Activated CD4-positive, alpha-beta T cell treated with anti-CD3 and anti-CD28 coated beads for 4 hours (primary cell): Measurements from ENCODE around the gene DIAPH3.
"Not testable (repeated sequence)": the region's sequence is repeated elsewhere in the genome, so short reads cannot be mapped to it uniquely, and the experiment has no call there.

Source experiments
- DNase-seq, 2 donors: peaks; one replicate each; pipeline ENCODE4 v3.0.0-alpha.2; 2020

DIAPH3 gene, protein sequence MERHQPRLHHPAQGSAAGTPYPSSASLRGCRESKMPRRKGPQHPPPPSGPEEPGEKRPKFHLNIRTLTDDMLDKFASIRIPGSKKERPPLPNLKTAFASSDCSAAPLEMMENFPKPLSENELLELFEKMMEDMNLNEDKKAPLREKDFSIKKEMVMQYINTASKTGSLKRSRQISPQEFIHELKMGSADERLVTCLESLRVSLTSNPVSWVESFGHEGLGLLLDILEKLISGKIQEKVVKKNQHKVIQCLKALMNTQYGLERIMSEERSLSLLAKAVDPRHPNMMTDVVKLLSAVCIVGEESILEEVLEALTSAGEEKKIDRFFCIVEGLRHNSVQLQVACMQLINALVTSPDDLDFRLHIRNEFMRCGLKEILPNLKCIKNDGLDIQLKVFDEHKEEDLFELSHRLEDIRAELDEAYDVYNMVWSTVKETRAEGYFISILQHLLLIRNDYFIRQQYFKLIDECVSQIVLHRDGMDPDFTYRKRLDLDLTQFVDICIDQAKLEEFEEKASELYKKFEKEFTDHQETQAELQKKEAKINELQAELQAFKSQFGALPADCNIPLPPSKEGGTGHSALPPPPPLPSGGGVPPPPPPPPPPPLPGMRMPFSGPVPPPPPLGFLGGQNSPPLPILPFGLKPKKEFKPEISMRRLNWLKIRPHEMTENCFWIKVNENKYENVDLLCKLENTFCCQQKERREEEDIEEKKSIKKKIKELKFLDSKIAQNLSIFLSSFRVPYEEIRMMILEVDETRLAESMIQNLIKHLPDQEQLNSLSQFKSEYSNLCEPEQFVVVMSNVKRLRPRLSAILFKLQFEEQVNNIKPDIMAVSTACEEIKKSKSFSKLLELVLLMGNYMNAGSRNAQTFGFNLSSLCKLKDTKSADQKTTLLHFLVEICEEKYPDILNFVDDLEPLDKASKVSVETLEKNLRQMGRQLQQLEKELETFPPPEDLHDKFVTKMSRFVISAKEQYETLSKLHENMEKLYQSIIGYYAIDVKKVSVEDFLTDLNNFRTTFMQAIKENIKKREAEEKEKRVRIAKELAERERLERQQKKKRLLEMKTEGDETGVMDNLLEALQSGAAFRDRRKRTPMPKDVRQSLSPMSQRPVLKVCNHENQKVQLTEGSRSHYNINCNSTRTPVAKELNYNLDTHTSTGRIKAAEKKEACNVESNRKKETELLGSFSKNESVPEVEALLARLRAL

DNA sequence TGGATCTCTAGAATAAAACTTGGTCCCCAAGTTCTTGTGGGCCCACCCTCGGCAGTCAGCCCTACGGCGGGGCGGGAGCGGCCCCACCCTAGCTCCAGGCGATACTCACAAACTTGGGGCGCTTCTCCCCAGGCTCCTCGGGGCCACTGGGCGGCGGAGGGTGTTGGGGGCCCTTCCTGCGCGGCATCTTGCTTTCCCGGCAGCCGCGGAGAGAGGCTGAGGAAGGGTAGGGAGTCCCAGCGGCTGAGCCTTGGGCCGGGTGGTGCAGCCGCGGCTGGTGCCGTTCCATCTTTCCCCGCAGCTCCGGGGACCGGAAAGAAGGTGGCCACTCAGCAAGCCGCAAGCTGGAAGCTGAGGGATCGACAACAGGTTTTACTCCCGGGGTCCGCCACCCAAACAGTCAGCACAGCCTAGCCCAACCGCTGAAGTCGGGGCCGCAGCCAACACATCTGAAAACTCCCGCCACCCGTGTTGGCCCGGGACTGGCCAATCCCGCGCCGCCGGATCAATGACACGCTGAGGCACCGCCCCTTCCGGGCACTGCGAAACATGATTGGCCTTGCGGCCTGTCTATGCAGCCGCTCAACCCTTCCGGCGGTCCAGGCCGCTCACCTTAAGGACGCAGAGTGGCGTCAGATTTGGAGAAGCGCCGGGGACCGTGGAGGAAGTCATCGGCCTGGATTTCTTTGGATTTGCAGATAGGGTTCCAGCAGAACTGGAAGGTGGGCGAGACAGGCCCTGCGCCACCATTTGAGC lies at the start of gene DIAPH3:
DIAPH3 (minus strand) TSS at position 451 of the 756 bp plus-strand sequence; CDS start at position 289, 162 bp downstream.
- DNase-seq, result peak; percentile 90 to 92

DNA sequence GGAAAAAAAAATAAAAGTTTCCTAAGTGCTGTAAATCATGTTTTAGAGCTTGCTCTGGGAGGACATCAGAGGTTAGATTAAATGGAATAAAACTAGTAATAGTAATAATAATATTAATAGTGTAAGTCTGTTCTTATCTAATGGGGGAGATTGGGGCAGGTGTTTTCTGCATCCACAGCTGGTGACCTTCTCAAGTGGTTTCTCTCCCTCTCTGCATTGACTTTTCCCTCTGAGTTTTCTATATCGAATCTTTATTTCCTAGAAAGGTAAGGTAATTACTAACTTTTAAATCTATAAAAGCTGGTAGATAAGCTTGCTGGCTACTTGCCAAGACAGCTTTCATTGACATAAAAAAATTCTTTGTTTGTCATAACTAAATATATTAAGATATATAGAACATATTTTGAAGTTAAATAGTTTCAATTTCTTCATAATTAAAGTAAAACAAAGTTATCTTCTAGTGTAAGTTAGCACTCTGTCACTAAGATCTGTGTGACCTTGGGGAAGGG lies 49.6 kb upstream of the DIAPH3 start:
- DNase-seq, result no peak

DNA sequence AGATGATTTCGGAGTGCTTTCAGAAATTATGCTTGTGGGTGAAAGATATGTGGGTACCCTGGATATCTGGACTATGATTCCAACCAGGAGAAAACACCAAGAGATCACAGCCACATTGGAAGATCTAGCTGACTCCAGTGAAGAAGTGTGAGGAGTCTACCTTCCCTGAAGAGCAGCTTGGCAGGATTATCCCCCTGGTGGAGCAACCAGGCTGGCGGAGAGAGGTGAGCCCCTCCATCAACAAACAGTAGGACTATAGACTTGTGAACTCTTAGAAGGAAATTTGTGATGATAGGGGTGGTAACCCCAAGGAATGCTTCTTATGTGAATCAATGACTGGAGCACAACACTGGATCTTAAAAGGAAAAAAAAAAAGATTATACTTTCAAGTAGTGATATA lies 47.8 kb upstream of the DIAPH3 start:
- no peak for DNase-seq

DNA sequence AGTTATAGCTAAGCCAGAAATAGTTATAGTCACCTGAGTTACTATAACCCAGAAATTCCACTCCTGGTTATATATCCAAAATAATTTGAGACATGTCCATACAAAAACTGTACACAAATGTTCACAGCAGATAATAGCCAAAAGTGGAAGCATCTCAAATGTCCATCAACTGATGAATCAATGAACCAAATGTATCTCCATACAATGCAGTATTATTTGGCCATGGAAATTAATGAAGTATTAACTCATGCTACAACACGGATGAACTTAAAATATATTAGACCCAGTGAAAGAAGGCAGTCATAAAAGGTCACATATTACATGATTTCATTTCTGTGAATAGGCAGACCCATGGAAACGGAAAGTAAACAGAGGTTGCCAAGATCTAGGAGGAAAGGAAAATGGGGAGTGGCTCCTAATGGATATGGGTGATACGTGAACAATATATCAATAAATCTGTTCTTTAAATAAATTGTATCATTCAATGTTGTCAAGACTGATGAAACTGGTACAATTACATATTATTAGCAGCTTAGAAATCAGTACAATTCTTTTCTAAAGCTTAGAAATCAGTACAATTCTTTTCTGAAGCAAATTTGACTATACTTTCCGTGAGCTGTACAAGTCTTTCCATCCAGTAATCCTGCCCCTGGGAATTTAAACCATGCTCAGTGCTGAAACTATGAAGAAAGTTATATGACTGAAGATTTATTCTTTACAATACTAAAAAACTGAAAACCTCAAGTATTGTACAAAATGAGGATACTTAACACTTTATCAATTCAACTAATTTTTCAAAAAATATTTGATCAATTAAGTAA lies 47.0 kb upstream of the DIAPH3 start:
- DNase-seq, result no peak

DNA sequence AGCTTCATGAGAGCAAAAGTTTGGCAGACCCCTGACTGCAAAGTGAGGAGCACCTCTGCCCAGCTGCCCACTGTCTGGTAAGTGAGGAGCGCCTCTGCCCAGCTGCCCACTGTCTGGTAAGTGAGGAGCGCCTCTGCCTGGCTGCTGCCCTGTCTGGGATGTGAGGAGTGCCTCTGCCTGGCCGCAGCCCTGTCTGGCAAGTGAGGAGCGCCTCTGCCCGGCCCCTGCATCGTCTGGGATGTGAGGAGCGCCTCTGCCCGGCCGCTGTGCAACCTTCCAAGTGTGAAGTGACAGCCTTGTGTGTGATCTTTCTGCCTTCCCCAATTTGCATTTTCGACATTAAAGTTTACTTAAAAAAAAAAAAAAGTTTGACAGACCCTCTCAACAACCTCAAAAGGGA lies 41.8 kb upstream of the DIAPH3 start:
- not testable (repeated sequence) for DNase-seq

DNA sequence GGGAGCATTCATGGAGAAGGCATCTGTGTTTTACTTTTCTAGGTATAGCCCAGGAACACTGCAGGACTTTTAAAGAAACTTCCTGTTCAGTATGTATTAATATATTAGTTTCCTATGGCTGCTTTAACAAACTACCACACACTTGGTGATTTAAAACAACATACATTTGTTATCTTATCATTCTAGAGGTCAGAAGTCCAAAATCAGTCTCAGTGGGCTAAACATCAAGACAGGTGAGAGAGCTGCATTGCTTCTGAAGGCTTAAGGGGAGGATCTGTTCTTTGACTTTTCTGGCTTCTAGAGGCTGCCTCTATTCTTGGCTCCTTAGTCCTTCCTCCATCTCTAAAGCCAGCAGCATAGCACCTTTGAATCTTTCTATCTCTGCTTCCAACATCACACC lies 37.6 kb upstream of the DIAPH3 start:
- no peak for DNase-seq

DNA sequence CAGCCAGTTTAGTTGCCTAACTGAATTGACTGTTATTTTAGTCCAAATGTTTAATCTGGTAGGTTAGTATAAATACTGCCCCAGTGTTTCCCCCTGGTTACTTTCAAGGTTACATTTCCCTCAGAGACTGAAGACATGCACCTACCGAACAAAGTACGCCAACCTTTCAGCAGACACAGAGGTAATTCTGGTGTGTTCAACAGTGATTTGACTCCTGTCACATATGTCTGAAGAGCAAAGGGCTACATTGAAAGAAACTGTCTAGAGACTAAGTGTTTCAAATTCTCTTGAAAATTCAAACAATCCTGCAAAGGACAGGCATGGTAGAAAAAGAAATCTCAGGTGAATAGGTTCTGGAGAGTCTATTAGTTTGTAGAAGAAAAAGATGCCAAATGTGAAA lies 32.2 kb upstream of the DIAPH3 start:
- DNase-seq, result not testable (repeated sequence)

DNA sequence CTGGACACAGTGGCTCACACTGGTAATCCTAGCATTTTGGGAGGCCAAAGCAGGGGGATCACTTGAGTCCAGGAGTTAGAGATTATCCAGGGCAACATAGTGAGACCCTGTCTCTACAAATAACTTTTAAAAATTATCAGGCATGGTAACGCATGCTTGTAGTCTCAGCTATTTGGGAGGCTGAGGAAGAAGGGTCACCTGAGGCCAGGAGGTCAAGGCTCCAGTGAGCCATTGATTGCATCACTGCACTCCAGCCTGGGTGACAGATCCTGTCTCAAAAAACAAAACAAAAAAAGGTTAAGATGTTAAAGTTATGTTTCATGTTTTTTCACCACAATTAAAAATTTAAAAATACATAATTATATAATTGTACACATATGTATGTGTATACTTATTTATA lies 19.2 kb upstream of the DIAPH3 start:
- DNase-seq, result no peak

DNA sequence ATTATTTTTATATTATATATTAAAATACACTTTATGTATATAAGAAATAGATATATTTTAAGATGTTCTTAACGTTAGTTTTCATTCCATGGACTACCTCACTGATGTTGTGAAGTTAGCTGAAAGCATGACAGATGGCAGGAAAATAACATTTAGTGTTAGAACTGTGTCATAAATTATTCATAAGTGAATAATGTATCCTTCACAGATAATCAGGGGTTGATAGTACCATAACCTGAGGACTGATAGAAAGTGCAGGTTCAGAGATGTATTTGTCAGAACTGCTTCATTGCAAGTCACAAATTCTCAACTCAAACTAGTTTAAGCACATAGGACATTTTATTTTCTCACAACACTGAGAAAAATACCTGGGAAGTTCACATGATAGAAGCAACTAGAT lies 14.6 kb upstream of the DIAPH3 start:
- no peak for DNase-seq

DNA sequence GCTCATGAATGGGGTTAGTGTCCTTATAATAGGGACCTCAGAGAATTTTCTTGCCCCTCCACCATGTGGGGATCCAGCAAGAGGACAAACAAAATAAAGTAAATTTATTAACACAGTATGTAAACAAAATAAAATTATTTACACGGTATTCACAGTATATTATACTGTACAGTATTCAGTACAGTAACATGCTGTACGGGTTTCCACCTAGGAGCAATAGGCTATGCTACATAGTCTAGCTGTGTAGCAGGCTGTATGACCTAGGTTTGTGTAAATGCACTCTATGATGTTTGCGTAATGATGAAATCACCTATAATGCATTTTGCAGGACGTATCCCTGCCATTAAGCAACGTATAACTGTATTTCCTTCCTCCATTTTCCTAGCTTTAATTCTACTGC lies 11.8 kb upstream of the DIAPH3 start:
- DNase-seq, result no peak

DNA sequence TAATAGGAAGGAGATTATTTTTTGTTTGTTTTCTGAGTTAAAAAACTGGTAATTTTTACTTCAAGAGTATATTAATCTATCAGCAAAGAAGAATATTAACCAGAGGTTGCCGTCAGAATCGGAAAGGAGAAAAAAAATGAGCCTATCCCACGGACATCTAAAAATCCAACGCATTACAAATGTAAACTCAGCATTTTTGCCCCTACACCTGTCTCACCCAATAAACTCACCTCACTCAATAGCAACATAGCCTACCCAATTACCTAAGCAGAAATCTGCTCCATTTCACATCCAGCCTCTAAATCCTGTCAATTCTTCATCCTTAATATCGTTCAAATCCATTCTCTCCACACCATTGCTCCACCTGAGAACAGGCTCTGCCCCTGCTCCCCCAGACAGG lies 10.4 kb upstream of the DIAPH3 start:
- no peak for DNase-seq

DNA sequence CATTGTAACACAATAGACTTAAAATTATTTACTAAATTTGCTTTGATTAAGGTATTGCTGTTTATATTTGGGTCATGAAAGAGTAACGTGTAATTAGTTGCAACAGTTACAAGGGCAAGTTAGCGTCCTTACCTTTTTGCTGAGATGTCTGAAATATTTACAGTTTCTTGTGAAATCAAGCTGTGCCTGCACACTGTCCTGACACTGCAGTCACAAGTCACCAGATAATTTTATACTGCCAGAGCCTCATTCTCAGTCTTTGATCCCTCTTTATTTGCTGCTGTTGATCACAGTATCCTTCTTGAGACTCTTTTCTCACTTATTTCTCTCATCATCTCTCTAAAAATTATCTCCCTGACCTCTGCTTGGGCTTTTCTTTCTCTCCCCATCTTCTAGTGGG lies 8.4 kb upstream of the DIAPH3 start:
- DNase-seq, result no peak

DNA sequence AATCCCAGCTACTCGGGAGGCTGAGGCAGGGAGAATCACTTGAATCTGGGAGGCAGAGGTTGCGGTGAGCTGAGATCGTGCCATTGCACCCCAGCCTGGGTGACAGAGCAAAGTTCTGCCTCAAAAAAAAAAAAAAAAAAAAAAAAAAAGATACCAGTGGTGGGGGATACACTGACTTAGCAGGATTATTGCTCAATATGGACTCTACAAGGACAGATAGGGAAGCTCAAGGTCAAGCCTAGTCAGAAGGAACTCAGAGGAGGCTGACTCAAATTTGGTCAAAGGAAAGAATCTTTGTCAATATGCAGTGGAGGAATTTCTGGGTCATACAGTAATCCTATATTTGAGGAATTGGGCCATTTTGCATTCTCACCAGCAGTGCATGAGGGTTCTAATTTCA lies 6.7 kb upstream of the DIAPH3 start:
- no peak for DNase-seq

DNA sequence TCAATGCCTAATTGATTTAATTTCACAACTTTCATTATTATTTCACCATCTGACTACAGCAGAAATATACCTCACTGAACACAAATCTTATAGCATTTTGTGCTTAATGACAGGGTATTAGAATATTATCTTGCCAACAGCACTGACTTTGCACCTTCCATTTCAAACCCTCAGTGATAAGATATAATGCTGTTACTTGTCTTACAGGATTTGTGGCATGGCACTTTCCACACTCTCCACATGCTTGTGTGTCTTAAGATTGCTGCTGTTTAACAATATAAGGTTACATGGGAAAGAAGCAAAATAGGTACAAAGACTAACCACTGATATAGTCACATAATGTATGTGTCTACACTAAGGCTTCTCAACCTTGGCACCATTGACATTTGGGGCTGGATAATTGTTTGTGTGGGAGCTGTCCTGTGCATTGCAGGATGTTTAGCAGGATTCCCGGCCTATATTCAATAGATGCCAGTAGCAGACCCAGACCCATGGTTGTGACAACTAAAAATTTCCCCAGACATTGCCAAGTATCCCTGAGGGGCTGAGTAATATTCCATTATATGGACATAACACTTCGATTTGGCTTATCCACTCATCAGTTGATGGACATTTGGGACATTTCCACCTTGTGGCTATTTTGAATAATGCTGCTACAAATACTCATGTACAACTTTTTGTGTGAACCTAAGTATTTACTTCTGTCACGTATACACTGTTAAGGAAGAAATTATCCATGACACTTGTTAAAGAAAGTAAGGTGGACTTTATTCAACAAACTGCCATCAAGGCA lies 5.7 kb upstream of the DIAPH3 start:
- DNase-seq, result no peak

DNA sequence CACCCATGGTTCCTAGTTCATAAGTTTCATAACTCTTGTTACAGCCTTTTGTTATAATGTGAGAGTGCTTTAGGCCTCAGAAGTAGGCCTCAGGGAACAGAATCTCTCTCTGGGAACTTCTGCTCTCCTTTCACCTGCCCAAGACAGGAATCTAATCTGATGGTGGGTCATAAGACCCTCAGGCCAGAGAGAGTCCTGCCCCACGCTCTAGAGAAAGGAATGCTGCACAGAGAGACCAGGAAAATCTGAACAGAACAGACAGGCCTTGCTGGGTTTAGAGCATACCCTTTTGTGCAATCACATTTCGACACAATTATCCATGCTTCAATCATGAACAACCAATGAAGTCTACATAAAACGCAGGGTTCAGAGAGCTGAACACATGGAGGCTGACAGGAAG lies 3.4 kb upstream of the DIAPH3 start:
- no peak for DNase-seq

DNA sequence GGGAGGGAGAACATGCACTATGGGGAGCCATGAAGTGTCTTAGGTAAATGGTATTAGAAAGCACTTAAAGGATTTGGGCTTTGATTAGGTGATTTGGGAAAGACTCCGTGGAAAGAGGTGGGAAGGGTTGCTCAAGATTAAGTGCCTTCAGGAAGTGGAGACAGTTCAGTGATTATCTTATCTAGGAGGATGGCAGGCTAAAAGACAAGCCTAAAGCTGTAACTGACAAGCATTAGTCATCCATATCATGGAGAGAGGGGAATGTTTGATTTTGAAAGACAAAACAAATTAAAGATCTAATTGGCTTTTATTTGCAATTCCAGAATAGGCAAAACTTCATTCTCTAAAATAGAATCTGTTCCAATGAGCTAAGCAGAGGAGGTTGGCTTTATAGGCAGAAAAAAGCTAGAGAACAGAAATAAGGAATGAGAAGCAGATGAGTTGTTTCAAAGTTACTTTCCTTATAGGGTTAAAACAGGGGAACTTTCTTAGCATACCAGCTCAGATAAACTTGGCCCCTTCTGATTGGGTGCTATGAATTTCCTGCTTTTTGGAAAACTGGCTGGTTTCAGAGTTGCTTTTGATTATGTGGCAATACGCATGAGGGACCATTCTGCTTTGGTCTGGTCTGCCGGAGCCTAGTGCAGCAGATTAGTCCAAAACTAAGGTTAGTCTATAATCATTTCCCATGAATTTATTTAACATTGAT lies 1.8 kb upstream of the DIAPH3 start:
- DNase-seq, result no peak

DNA sequence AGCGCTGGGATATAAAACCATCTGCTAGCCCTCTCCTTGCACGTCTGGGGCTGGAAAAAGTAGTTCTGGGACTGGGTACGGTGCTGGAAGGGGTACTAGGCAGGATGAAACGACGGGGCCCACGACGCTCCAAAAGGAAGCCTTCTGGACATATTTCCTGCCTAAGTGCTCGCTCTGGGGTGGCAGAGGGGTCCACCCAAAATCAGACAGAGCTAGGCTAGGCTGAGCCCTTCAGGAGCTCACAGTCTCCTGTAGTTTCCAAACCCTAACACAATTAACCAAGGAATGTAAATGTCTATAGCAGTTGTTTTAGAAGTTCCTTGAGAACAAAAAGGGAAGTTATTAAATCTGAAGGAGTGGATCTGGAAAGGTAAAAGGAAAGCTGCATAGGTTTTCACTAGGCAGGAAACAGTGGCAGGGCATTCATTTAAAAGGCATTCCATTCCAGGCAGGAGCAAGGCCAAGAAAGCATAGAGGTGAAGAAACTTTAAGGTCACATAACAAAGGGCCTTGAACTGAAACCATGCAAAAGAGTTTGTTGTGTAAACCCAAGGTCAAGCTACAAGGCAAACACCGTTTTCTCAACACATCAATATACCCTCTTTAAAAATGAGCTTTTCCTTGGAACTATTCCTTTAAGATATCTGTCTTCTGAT lies 634 bp upstream of the DIAPH3 start:
- no peak for DNase-seq

DNA sequence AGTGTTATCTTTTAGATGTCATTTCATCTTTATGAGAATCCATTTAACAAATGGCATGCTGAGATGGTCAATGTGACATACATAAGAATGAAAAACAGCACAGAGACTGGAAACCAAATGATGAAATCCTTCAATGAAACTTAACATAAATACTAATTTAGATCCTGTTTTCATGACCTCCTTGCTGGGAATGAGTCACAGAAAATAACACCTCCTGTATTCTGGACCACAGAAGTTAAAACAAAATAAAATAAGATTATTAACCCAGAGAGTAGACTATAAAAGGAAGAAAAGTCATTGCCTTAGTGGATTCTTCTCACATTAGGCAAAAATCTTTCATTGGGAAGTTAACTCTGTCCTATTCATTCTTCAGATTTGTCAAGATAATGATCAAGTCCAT lies 1.6 kb downstream of the DIAPH3 start:
- no peak for DNase-seq

DNA sequence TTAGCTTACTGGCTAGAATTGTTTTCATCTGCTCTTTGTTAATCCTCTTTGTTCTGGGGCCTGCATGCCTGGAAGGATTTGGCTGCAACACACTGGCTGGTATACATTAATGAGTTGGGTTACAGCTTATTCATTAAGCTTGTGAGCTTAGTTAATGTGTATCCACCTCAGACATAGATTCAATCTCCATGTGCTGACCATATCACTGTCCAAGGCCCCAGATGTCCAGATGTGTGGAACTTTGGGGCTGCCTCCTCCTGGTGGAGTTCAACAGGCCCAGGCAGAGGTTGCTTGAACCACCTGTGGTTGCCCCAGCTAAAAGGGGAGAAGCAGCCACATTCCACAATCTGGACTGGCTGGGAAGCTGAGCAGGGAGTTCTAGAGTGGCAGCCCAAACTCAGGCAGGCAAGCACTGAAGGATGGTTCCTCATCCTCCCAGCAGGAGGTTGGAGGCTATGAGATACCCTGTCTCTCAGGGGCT lies 5.4 kb downstream of the DIAPH3 start:
- no peak for DNase-seq
